A549 treated with CpdA at 1 μM for 4 hours (cell line): ENCODE data around the gene ZFR2. TPM values are rescaled to one million over a fixed set of nuclear protein-coding genes. Genes with fewer than 3 reads are reported as not detected.

Source experiments
- total RNA-seq: library from RNA; stranded (reverse); fragments of 200-300 nt; extraction: Qiagen RNA extraction; gene quantifications from 5 replicates; pipeline ENCODE4 v1.2.3, GENCODE V29; 2022; ENCODE audit warnings: low read depth

ZFR2 gene
- 0.14 to 0.16 TPM in 2 of 5 replicates, not detected in the others for total RNA-seq

GRCh38 chr19:3868770-3869456 lies at the start of gene ZFR2:
Gene ZFR2, minus strand, starts transcription at chr19:3869038. Its CDS starts 21 bp downstream, at chr19:3869017.

GRCh38 chr19:3880471-3881271 lies 11.8 kb upstream of the ZFR2 start, which contains the start of gene ATCAY:
Gene ATCAY, plus strand, starts transcription at chr19:3880685. Its CDS starts 5,083 bp downstream, at chr19:3885768.

DNA sequence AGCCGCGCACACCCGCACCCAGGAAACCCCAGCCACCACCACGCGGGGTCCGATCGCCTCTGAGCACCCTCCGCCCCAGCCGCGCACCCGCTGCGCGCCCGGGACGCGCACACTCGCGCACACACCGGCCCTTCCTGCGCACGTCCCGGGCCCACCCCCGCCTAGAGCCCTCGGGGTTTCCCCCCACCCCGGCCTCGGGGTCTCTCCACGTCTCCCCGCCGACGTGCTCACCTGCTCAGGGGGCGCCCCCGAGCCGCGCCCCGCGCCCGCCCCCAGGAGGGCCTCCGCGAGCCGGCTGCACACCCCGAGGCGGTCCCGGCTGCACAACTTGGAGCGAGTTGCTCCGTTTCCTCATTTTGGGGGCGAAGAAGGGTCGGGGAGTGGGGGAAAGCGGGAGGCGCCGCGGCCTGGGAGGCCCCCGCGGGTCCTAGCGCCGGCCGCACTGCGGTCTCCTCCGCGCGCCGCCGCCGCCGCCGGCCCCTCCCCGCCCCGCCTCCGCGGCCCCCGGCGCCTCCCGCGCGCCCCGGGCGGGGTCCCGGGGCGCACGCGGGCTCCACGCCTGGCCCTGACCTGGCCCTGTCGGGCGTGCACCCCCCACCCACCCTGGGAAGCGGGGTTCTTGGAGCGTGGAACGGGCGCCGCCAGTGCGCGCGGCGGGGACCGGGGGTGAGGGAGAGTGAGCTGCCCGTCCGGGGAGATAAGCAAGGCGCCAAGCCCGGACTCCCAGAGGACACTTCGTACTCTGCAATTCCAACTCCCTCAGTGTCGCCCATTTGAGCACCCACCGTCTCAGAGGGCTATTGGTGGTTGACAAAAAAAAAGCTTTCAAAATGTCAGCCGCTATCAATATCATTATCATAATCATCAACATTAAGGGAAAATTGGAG lies 82.7 kb downstream of the ZFR2 start, which contains the start of gene MATK:
Gene MATK (minus strand): TSS at position 444 of the 887 bp plus-strand sequence. CDS start 1,246 bp downstream, outside the sequence.

GRCh38 chr19:3771906-3772455 lies 96.9 kb downstream of the ZFR2 start, which contains the start of gene RAX2:
Gene RAX2, minus strand, starts transcription at chr19:3772228. Its CDS starts 486 bp downstream, at chr19:3771742.

GRCh38 chr19:3762501-3763459 lies 106.1 kb downstream of the ZFR2 start, which contains the start of gene MRPL54:
Gene MRPL54, plus strand, starts transcription at chr19:3762682. Its CDS starts 19 bp downstream, at chr19:3762701.

DNA sequence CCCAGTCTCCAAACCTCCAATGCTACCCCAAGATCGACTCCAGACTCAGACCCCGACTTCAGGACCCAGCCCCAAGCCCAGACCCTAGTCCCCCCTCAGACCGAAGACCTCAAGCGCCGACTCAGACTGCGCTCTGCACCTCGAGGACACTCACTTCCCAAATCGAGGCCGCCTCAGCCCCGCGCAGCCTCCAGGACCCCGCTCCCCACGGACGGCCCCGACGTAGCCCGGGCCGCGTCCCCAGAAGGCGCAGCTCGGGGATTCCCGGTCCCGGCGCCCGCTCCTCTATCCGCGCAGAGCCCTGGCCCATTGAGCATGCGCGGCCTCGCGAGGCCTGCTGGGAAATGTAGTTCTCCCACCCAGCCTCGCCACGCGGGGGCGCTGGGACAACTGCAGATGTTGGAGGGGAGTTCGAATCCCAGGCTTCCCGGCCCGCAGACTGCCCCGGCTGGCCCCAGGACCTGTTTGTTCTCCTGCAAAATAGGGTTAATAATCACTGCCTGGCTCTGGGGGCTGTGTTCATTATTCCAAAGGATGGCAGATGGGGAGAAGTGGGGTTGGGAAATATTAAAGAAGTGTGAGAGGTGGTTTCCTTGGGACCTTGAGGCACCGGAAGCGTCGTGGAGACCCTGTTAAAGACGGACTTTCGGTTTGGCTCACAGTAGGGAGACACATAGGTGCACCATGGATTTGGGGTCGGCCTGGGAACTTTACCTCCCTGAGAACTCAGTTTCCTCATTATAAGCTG lies 107.3 kb downstream of the ZFR2 start, which contains the start of gene APBA3:
Gene APBA3 (minus strand): TSS at position 311 of the 748 bp plus-strand sequence. CDS start 1,428 bp downstream, outside the sequence.

Other genes with a start within 250 kb of the ZFR2 start
- 14.3 to 21.3 TPM (median 19.3 TPM) in 5 replicates for gene CACTIN, start 242.2 kb downstream of the ZFR2 start, total RNA-seq
- gene PIP5K1C, start 168.6 kb downstream of the ZFR2 start, total RNA-seq, result 9.1 to 13.8 TPM (median 12.0 TPM) in 5 replicates
- 0.19 to 0.96 TPM (median 0.74 TPM) in 5 replicates for gene TJP3, start 160.7 kb downstream of the ZFR2 start, total RNA-seq
- gene APBA3, start 107.3 kb downstream of the ZFR2 start, total RNA-seq, result 11.8 to 15.4 TPM (median 12.4 TPM) in 5 replicates
- 62.0 to 80.2 TPM (median 67.1 TPM) in 5 replicates for gene MRPL54, start 106.4 kb downstream of the ZFR2 start, total RNA-seq
- not detected in 5 replicates for gene RAX2, start 96.8 kb downstream of the ZFR2 start, total RNA-seq
- 1.1 to 2.1 TPM (median 1.7 TPM) in 5 replicates for gene MATK, start 82.7 kb downstream of the ZFR2 start, total RNA-seq
- 0.05 to 0.12 TPM (median 0.11 TPM) in 4 of 5 replicates, not detected in the other for gene ATCAY, start 11.6 kb upstream of the ZFR2 start, total RNA-seq
- not detected in 5 replicates for gene NMRK2, start 64.0 kb upstream of the ZFR2 start, total RNA-seq
- gene DAPK3, start 102.1 kb upstream of the ZFR2 start, total RNA-seq, result 47.6 to 56.3 TPM (median 52.9 TPM) in 5 replicates
- 884 to 1,119 TPM (median 1,105 TPM) in 5 replicates for gene EEF2, start 116.4 kb upstream of the ZFR2 start, total RNA-seq
- gene PIAS4, start 138.7 kb upstream of the ZFR2 start, total RNA-seq, result 12.2 to 19.1 TPM (median 16.8 TPM) in 5 replicates
- gene ZBTB7A, start 197.9 kb upstream of the ZFR2 start, total RNA-seq, result 12.3 to 20.4 TPM (median 17.9 TPM) in 5 replicates